Measurements from ENCODE around the gene ISCU. TPM values are rescaled to one million over a fixed set of nuclear protein-coding genes. Genes with fewer than 3 reads are reported as not detected.

Gene ISCU
- total and polyA plus RNA-seq, 9 of the 15 experiments (the other 6 are each of a cell fraction or from before 2014, with no cell fraction given), result 15.9 to 92.5 (median 77.3) TPM

GRCh38 chr12:108578264-108578663 is 15.9 kb downstream of the ISCU start:
- ATAC-seq (no peak), DNase-seq (ENCODE audit: extremely low read depth in 1 of 4, low spot score in 3 of 4) (no peak), FAIRE-seq (no peak)
- TF ChIP-seq CREM (IDR thresholded peaks at IDR 0.05; ENCODE audit: low read depth) (no peak), GTF2E2 (tag; IDR thresholded peaks at IDR 0.05) (no peak), GTF3C2 (IDR thresholded peaks at IDR 0.05; ENCODE audit: borderline replicate concordance, extremely low read depth, insufficient read length) (no peak), MECOM (CRISPR knock-in tag; IDR thresholded peaks at IDR 0.05) (no peak)
- no peaks in the 10 kb centered on the region for H3K9me3 ChIP-seq (replicated peaks; ENCODE audit: control insufficient read depth, insufficient read depth, low read depth, low read length)
- no TSS peak for BruUV-seq (replicated peaks)
- peaks cover 0 to 5% of the 10 kb centered on the region in 2 experiments; a peak in 1 of 5 replicates for H3K4me1 ChIP-seq (replicated peaks in 1 of 2; ENCODE audit: control insufficient read depth in 2 of 2, insufficient read depth in 2 of 2, low read length in 2 of 2)
- peaks cover 2 to 22% of the 10 kb centered on the region in 2 experiments; a peak in 4 of 5 replicates for H3K27me3 ChIP-seq (ENCODE audit: control insufficient read depth in 2 of 2, insufficient read depth in 2 of 2, low read length in 2 of 2)
- H3K4me3 ChIP-seq, result no peak overlapping the region
- intact Hi-C loops (cut with micrococcal nuclease), result no loop called here
- no peak overlapping the region for H3K4me2 ChIP-seq (ENCODE audit: insufficient read depth, low read length)
- ChIA-PET CTCF (ENCODE audit: low intra/inter-chr PET ratio) (interaction anchor here (0.7 kb wide), 1 partner anchor 366 kb away, joined by 3 read pairs; no protein-coding TSS in a partner anchor), POLR2A (interaction anchor here (1.0 kb wide), 1 partner anchor 50 kb away, joined by 4 read pairs; no protein-coding TSS in a partner anchor)
- no peaks in the 10 kb centered on the region for H3K36me3 ChIP-seq (ENCODE audit: control insufficient read depth, insufficient read depth, low read length)
- in situ Hi-C loops (cut with MboI), result no loop called here
- H4K20me1 ChIP-seq (replicated peaks; ENCODE audit: control insufficient read depth, insufficient read depth, low read length), result no peaks in the 10 kb centered on the region; the same call in 1 of the 2 replicates
- no peak overlapping the region for H2AFZ ChIP-seq (ENCODE audit: low read depth, low read length)
- H3K79me2 ChIP-seq (ENCODE audit: control insufficient read depth, insufficient read depth, low read length), result no peaks in the 10 kb centered on the region
- no peak overlapping the region for H3K27ac ChIP-seq (ENCODE audit: extremely low read depth, low read depth, low read length)
- no peaks in the 10 kb centered on the region for H3K9me1 ChIP-seq (ENCODE audit: control insufficient read depth, insufficient read depth, low read length)
- WGBS (ENCODE audit: insufficient coverage, low coverage, missing lambda C conversion rate), result 6% methylated on average over 2 of the region's 2 CpGs
- H3K9ac ChIP-seq (ENCODE audit: insufficient read depth in 1 of 2, low read depth in 2 of 2, low read length in 2 of 2), result no peak overlapping the region
